Breast epithelium (tissue), 4 donors: Measurements from ENCODE around the gene KIF18A. TPM values are rescaled to one million over a fixed set of nuclear protein-coding genes. Genes with fewer than 3 reads are reported as not detected.

ENCODE experiments used
- DNase-seq, 2 donors: peaks; one replicate each; pipeline ENCODE4 v3.0.0-alpha.2; 2019; ENCODE audit warnings: low spot score in 2 of 2
- H3K27ac ChIP-seq, 2 donors: fragments of 200-600 bp; sonication (generic) in 1 of 2; one replicate each; pipeline ENCODE4 v1.5.1; 2016 to 2019; ENCODE audit warnings: mild to moderate bottlenecking in 1 of 2
- H3K27me3 ChIP-seq, 2 donors: fragments of 200-600 bp; sonication (generic) in 1 of 2; one replicate each; pipeline versions ENCODE4 v1.5.1 to v1.6.0; 2017 to 2019; ENCODE audit warnings: control low read depth in 1 of 2, mild to moderate bottlenecking in 1 of 2
- H3K36me3 ChIP-seq: fragments of 200-600 bp; one replicate; pipeline ENCODE4 v1.5.1; 2019
- H3K4me1 ChIP-seq, 2 donors: fragments of 200-600 bp; sonication (generic); one replicate each; pipeline ENCODE4 v1.5.1; 2016 to 2019; ENCODE audit warnings: control low read depth in 1 of 2
- H3K4me3 ChIP-seq, 3 donors: fragments of 200-600 bp; sonication (generic); 1 replicate in 2 of 3; 2 replicates in 1 of 3; pipeline ENCODE4 v1.5.1; 2016 to 2019; ENCODE audit warnings: mild to moderate bottlenecking in 3 of 3, moderate library complexity in 2 of 3
- H3K9me3 ChIP-seq, 2 donors: fragments of 200-600 bp; sonication (generic) in 1 of 2; one replicate each; pipeline ENCODE4 v1.5.1; 2016 to 2019; ENCODE audit warnings: control low read depth in 1 of 2
- CTCF ChIP-seq, 3 donors: fragments of 450-650 bp; IDR thresholded peaks; one replicate each; pipeline ENCODE4 v1.5.1; 2016 to 2017; ENCODE audit warnings: antibody characterized with exemption in 3 of 3, mild to moderate bottlenecking in 3 of 3, moderate library complexity in 3 of 3
- POLR2A ChIP-seq: fragments of 450-650 bp; IDR thresholded peaks from one replicate; pipeline ENCODE4 v1.6.1; 2016; ENCODE audit warnings: antibody characterized with exemption, mild to moderate bottlenecking, moderate library complexity
- POLR2AphosphoS5 ChIP-seq, 3 donors: sonication (generic); formaldehyde crosslinking; IDR thresholded peaks; one replicate each; pipeline ENCODE4 v1.6.1; 2017; ENCODE audit warnings: antibody characterized with exemption in 3 of 3
- intact Hi-C: fragments of 100-400 bp; cut with DNase I; formaldehyde crosslinking; loops from one replicate; pipeline ENCODE4 v1.15.1; 2023; ENCODE audit warnings: low total_unique reads
- total RNA-seq, 3 donors: library from RNA; depleted of rRNA; stranded (reverse); fragments of >200 nt; gene quantifications; one replicate each; pipeline ENCODE4 v1.1.0, GENCODE V29; 2016

The KIF18A gene
- total RNA-seq, 3 donors from 2014 or later = 0.32 to 1.5 (median 0.33) TPM

- no peak for DNase-seq
- intact Hi-C loops = no loop called here
- no peak overlapping the region for H3K27ac ChIP-seq
- H3K4me3 ChIP-seq = no peak overlapping the region
- TF ChIP-seq POLR2AphosphoS5 (IDR thresholded peaks at IDR 0.05) (no peak), POLR2A (no peak), CTCF (IDR thresholded peaks at IDR 0.05) (no peak)
- no peaks in the 10 kb centered on the region for H3K4me1 ChIP-seq
- no peaks in the 10 kb centered on the region for H3K27me3 ChIP-seq
- H3K36me3 ChIP-seq = no peaks in the 10 kb centered on the region
- H3K9me3 ChIP-seq = no peaks in the 10 kb centered on the region
Measured at GRCh38 chr11:28009996-28010395, 98.0 kb downstream of the KIF18A start.

GRCh38 chr11:28009388-28009787 is 98.6 kb downstream of the KIF18A start:
- TF ChIP-seq POLR2AphosphoS5 (IDR thresholded peaks at IDR 0.05) (no peak), CTCF (IDR thresholded peaks at IDR 0.05) (no peak), POLR2A (no peak)
- peaks cover 0 to 3% of the 10 kb centered on the region in 2 donors for H3K9me3 ChIP-seq
- no peaks in the 10 kb centered on the region for H3K4me1 ChIP-seq
- no peaks in the 10 kb centered on the region for H3K36me3 ChIP-seq
- H3K4me3 ChIP-seq = no peak overlapping the region
- intact Hi-C loops = no loop called here
- H3K27me3 ChIP-seq = no peaks in the 10 kb centered on the region
- H3K27ac ChIP-seq = no peak overlapping the region
- no peak for DNase-seq

GRCh38 chr11:28003615-28004014 is 104.3 kb downstream of the KIF18A start:
- intact Hi-C loops = no loop called here
- peaks cover 22 to 53% of the 10 kb centered on the region in 2 donors for H3K9me3 ChIP-seq
- DNase-seq = no peak
- no peak overlapping the region for H3K4me3 ChIP-seq
- H3K27me3 ChIP-seq = no peaks in the 10 kb centered on the region
- TF ChIP-seq POLR2AphosphoS5 (IDR thresholded peaks at IDR 0.05) (no peak), CTCF (IDR thresholded peaks at IDR 0.05) (no peak), POLR2A (no peak)
- no peaks in the 10 kb centered on the region for H3K4me1 ChIP-seq
- no peak overlapping the region for H3K27ac ChIP-seq
- H3K36me3 ChIP-seq = no peaks in the 10 kb centered on the region

GRCh38 chr11:27998552-27998951 is 109.4 kb downstream of the KIF18A start:
- intact Hi-C loops = no loop called here
- no peaks in the 10 kb centered on the region for H3K27me3 ChIP-seq
- H3K4me3 ChIP-seq = no peak overlapping the region
- DNase-seq = no peak
- peaks cover 22 to 47% of the 10 kb centered on the region in 2 donors for H3K9me3 ChIP-seq
- TF ChIP-seq POLR2AphosphoS5 (IDR thresholded peaks at IDR 0.05) = no peak
- TF ChIP-seq CTCF (IDR thresholded peaks at IDR 0.05) = no peak
- TF ChIP-seq POLR2A = no peak
- no peaks in the 10 kb centered on the region for H3K4me1 ChIP-seq
- H3K27ac ChIP-seq = no peak overlapping the region
- no peaks in the 10 kb centered on the region for H3K36me3 ChIP-seq

GRCh38 chr11:27997344-27997743 is 110.6 kb downstream of the KIF18A start:
- no peak overlapping the region for H3K4me3 ChIP-seq
- TF ChIP-seq POLR2A (no peak), POLR2AphosphoS5 (IDR thresholded peaks at IDR 0.05) (no peak)
- no peak overlapping the region for H3K27ac ChIP-seq
- H3K9me3 ChIP-seq = peaks cover 13 to 35% of the 10 kb centered on the region in 2 donors
- no peaks in the 10 kb centered on the region for H3K4me1 ChIP-seq
- H3K27me3 ChIP-seq = no peaks in the 10 kb centered on the region
- no peak for DNase-seq
- intact Hi-C loops = no loop called here
- no peaks in the 10 kb centered on the region for H3K36me3 ChIP-seq

GRCh38 chr11:27996066-27996465 is 111.9 kb downstream of the KIF18A start:
- intact Hi-C loops = no loop called here
- Histone ChIP-seq H3K36me3 (no peaks in the 10 kb centered on the region), H3K27me3 (no peaks in the 10 kb centered on the region), H3K4me1 (no peaks in the 10 kb centered on the region), H3K9me3 (peaks cover under 1 to 22% of the 10 kb centered on the region in 2 donors), H3K27ac (no peak overlapping the region), H3K4me3 (no peak overlapping the region)
- no peak for TF ChIP-seq CTCF (IDR thresholded peaks at IDR 0.05)
- TF ChIP-seq POLR2AphosphoS5 (IDR thresholded peaks at IDR 0.05) = no peak
- no peak for TF ChIP-seq POLR2A
- DNase-seq = no peak
